SH-SY5Y (cell line): Measurements from ENCODE around the gene TUBGCP3.

Experiments used
- GATA2 ChIP-seq: IDR thresholded peaks from 2 replicates; pipeline ENCODE4 v1.6.1; 2011; ENCODE audit warnings: mild to moderate bottlenecking, low read depth, low read length
- GATA3 ChIP-seq: IDR thresholded peaks from 2 replicates; pipeline ENCODE4 v1.6.1; 2011; ENCODE audit warnings: low read depth, mild to moderate bottlenecking, low read length, moderate library complexity

The TUBGCP3 gene

GRCh38 chr13:112622375-112622774 is 34.4 kb upstream of the TUBGCP3 start:
- TF ChIP-seq GATA3 (no peak), GATA2 (no peak)

GRCh38 chr13:112619730-112620631 is 32.0 kb upstream of the TUBGCP3 start:
- TF ChIP-seq GATA2, result no peak
- TF ChIP-seq GATA3, result no peak

GRCh38 chr13:112618501-112618900 is 30.5 kb upstream of the TUBGCP3 start:
- no peak for TF ChIP-seq GATA3
- TF ChIP-seq GATA2, result no peak

GRCh38 chr13:112617754-112618375 is 29.9 kb upstream of the TUBGCP3 start:
- no peak for TF ChIP-seq GATA2
- TF ChIP-seq GATA3, result no peak

- no peak for TF ChIP-seq GATA2
- no peak for TF ChIP-seq GATA3
Measured at GRCh38 chr13:112616586-112617362, 28.8 kb upstream of the TUBGCP3 start.

- TF ChIP-seq GATA2 (no peak), GATA3 (no peak)
Measured at GRCh38 chr13:112615391-112615790, 27.4 kb upstream of the TUBGCP3 start.

- TF ChIP-seq GATA3, result no peak
- no peak for TF ChIP-seq GATA2
Measured at GRCh38 chr13:112614835-112615234, 26.9 kb upstream of the TUBGCP3 start.

- TF ChIP-seq GATA2 (no peak), GATA3 (no peak)
Measured at GRCh38 chr13:112608212-112608611, 20.3 kb upstream of the TUBGCP3 start.

- TF ChIP-seq GATA2 (no peak), GATA3 (no peak)
Measured at GRCh38 chr13:112606109-112607001, 18.4 kb upstream of the TUBGCP3 start.

GRCh38 chr13:112605531-112605990 is 17.6 kb upstream of the TUBGCP3 start:
- no peak for TF ChIP-seq GATA3

- TF ChIP-seq GATA2 (no peak), GATA3 (no peak)
Measured at GRCh38 chr13:112603641-112604225, 15.8 kb upstream of the TUBGCP3 start.

GRCh38 chr13:112602189-112602588 is 14.2 kb upstream of the TUBGCP3 start:
- TF ChIP-seq GATA2, result no peak
- TF ChIP-seq GATA3, result no peak

GRCh38 chr13:112601371-112601770 is 13.4 kb upstream of the TUBGCP3 start:
- TF ChIP-seq GATA3 (no peak), GATA2 (no peak)
